ENCODE results near the gene TBC1D5.

GRCh38 chr3:17466028-17466427, 276.4 kb downstream of the TBC1D5 start:
- no peak for TF ChIP-seq CTCF (IDR thresholded peaks at IDR 0.05 in 2 of 3, conservative IDR thresholded peaks at IDR 0.05 in 1 of 3; ENCODE audit: borderline replicate concordance in 1 of 3, insufficient read depth in 1 of 3, low read depth in 2 of 3, low read length in 2 of 3)
- TF ChIP-seq POLR2AphosphoS5 (IDR thresholded peaks at IDR 0.05; ENCODE audit: low read depth, low read length), result no peak
- TF ChIP-seq EZH2 (IDR thresholded peaks at IDR 0.05), result no peak
- TF ChIP-seq ZNF274 (IDR thresholded peaks at IDR 0.05; ENCODE audit: low read depth, low read length), result no peak

Data from HCT116 (cell line).